ENCODE data around the gene DIAPH1. TPM values are rescaled to one million over a fixed set of nuclear protein-coding genes. Genes with fewer than 3 reads are reported as not detected.
A peak's percentile ranks its signal among the peaks of the same experiment; 100 is the strongest.

The DIAPH1 gene
- total RNA-seq, 3 donors from 2014 or later, result 53.3 to 87.7 (median 82.7) TPM

DNA sequence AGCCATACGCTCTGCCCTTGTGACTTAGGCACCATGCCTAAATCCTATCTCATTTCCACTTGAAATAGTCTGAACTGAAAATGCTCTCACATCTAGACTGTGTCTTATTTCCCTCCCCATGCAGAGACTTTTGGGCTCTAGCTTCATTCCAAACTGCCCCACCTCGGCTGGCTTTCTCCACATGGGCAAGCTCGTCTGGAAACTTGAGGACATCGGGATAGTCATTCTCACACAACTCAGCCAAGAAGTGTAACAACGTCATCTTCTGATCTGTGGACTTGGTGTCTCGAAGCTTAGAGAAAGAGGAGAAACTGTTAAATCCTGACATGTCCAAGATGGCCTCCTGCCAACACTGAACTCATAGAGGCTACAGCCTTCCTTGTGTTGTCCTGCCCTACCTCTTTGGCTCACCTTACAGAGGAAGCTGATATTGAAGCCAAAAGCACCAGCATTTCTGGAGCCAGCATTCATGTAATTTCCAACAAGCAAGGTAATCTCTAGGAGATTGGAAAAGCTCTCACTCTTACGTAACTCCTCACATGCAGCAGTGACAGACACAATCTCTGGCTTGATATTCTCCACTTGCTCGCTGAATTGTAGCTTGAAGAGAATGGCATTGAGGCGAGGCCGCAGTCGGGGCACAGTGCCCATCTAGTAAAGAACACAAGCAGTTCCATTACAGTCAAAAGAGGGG is 90.4 kb downstream of the DIAPH1 start:
- H3K4me1 ChIP-seq (ENCODE audit: low read depth), result peaks cover 16% of the 10 kb centered on the region
- no peak for ATAC-seq
- H3K4me3 ChIP-seq, result no peak overlapping the region
- DNase-seq, result no peak
- TF ChIP-seq, protein P1, sequence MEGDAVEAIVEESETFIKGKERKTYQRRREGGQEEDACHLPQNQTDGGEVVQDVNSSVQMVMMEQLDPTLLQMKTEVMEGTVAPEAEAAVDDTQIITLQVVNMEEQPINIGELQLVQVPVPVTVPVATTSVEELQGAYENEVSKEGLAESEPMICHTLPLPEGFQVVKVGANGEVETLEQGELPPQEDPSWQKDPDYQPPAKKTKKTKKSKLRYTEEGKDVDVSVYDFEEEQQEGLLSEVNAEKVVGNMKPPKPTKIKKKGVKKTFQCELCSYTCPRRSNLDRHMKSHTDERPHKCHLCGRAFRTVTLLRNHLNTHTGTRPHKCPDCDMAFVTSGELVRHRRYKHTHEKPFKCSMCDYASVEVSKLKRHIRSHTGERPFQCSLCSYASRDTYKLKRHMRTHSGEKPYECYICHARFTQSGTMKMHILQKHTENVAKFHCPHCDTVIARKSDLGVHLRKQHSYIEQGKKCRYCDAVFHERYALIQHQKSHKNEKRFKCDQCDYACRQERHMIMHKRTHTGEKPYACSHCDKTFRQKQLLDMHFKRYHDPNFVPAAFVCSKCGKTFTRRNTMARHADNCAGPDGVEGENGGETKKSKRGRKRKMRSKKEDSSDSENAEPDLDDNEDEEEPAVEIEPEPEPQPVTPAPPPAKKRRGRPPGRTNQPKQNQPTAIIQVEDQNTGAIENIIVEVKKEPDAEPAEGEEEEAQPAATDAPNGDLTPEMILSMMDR (IDR thresholded peaks at IDR 0.05), result no peak
- no peaks in the 10 kb centered on the region for H3K9me3 ChIP-seq
- intact Hi-C loops (cut with DNase I, micrococcal nuclease), result no loop called here
- no peaks in the 10 kb centered on the region for H3K36me3 ChIP-seq (ENCODE audit: low read depth)

DNA sequence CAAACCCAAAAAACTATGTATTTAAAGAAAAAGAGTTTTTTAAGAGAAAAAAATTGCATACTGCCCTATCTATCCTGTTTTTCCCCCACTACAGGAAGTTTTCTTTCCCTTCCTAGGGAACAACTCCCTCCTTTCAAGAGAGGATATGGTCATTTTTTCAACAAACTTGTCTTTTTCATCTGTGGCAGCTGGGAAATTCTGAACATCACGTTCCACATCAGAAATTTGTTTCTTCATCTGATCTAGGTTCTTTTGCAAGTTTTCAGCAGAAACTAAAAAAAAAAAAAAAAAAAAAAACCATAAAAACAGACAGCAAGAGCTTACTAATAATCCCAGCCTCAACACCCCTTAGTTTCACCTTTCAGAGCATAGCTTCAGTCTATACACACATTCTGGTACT is 91.4 kb downstream of the DIAPH1 start:
- peaks cover 16% of the 10 kb centered on the region for H3K4me1 ChIP-seq (ENCODE audit: low read depth)
- H3K4me3 ChIP-seq, result no peak overlapping the region
- TF ChIP-seq, protein P1 (IDR thresholded peaks at IDR 0.05), result no peak
- DNase-seq (no peak), ATAC-seq (no peak)
- intact Hi-C loops (cut with DNase I, micrococcal nuclease), result no loop called here
- no peaks in the 10 kb centered on the region for H3K9me3 ChIP-seq
- H3K36me3 ChIP-seq (ENCODE audit: low read depth), result no peaks in the 10 kb centered on the region

DNA sequence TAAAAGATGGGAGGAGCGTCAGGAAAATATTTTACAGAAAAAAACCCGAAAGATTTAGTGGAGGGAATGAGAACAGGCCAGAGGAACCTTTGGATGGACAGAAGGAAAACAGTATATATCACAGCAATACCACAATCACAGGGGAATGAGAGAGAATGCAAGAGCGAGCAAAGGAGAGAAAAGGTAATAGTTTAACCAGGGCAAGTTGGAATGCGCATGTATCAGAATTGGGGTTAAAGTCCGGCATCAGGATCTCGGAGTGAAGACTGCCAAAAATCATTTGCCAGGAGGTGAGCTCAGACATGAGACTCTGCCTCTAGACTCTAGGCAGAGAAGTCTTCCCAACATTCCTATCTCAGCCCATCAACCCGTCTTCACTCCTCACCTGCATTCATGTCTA is 93.1 kb downstream of the DIAPH1 start:
- H3K36me3 ChIP-seq (ENCODE audit: low read depth), result no peaks in the 10 kb centered on the region
- H3K4me1 ChIP-seq (ENCODE audit: low read depth), result peaks cover 27% of the 10 kb centered on the region
- ATAC-seq (peak; percentile 39), DNase-seq (peak in 1 of 3 donors; percentile 49)
- no peak overlapping the region for H3K4me3 ChIP-seq
- intact Hi-C loops (cut with DNase I, micrococcal nuclease), result no loop called here
- no peaks in the 10 kb centered on the region for H3K9me3 ChIP-seq
- TF ChIP-seq, protein P1 (IDR thresholded peaks at IDR 0.05), result no peak

DNA sequence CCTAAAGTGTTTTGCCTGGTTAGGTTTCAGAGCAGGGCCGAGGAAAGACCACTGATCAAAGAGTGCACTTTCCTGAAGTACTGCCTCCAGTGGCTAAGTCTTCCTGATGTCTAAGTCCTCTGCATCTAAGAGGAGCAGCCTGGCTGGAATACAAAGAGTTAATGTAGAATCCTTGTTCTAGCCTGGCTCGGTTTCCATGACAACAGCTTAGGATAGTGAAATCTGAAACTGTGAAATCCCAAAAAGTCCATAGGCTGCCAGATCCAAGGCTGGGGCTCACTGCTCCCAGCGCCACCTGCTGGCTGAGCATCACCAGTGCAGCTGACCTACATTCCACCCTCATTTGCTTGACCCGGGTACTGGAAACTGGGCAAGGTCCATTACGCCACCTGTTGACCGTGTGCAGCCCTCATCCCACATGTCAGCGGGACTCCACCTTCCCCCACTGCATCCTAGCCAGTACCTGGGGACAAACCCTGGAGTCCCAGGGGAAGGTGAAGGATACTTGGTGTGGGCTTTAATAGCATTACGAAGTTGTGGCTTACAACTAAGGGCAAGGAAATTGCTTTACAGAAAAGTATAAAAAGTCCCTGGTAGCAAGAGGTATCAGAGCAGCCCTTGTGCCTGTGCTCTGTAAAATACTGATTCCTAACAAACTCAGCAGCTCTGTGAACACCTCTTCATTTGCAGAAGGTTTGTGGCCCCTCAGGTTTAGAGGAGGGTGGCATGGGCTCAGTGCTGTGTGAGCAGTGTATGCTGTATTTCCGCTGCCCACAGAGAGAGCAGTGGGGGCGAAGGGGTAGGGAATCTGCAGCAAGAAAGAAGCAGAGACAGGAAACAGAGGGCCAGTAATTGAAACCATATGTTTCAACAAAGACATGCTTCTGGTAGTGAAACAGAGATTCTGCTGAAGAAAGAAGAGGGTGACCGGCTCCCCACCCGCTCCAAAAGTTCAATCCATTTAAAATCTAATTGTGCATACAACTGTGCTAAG is 93.9 kb downstream of the DIAPH1 start:
- Histone ChIP-seq H3K36me3 (ENCODE audit: low read depth) (no peaks in the 10 kb centered on the region), H3K4me3 (no peak overlapping the region), H3K4me1 (ENCODE audit: low read depth) (peaks cover 34% of the 10 kb centered on the region), H3K9me3 (no peaks in the 10 kb centered on the region)
- peak; percentile 85 to 87 (median 85) for DNase-seq
- peak; percentile 90 for ATAC-seq
- TF ChIP-seq, protein P1 (IDR thresholded peaks at IDR 0.05), result peak; percentile 92
- intact Hi-C loops (cut with DNase I, micrococcal nuclease), result no loop called here

DNA sequence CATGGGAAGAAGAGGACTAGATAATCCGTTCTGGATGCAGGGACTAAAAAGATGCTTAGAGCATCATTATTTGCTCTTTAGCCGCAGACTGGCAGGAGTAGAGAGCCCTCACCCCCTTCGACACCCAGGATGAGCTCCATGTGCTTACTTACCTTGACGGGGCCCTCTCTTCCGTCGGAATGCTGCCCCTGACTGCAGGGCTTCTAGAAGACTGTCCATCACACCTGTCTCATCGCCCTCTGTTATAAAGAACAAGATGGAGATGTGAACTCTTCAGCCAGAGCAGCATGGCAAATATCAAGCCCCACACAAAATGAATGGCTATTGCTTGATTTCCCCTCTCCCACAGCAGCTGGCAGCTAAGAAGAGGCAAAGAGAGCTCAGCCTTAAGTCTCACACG is 94.8 kb downstream of the DIAPH1 start:
- TF ChIP-seq, protein P1 (IDR thresholded peaks at IDR 0.05), result no peak
- Histone ChIP-seq H3K36me3 (ENCODE audit: low read depth) (no peaks in the 10 kb centered on the region), H3K9me3 (no peaks in the 10 kb centered on the region), H3K4me1 (ENCODE audit: low read depth) (peaks cover 34% of the 10 kb centered on the region), H3K4me3 (no peak overlapping the region)
- ATAC-seq, result no peak
- intact Hi-C loops (cut with DNase I, micrococcal nuclease), result no loop called here
- DNase-seq, result no peak
